HepG2 (cell line): ENCODE data around the gene ECE2. TPM values are rescaled to one million over a fixed set of nuclear protein-coding genes. Genes with fewer than 3 reads are reported as not detected.

ENCODE experiments used
- ATAC-seq: fragments of 200-7000 bp; cut with Tn5 transposase; 3 replicates; pipeline ENCODE4 v1.9.1; 2020; ENCODE audit warnings: mild to moderate bottlenecking, moderate library complexity
- BruUV-seq: library from RNA; stranded (reverse); fragments of 400-500 nt; replicated peaks from 2 replicates; lab custom pipeline; 2021; lab: Mats Ljungman, UMichigan
- CTCF ChIA-PET: fragments of 300-600 bp; formaldehyde crosslinking; extraction: SDS; loops from one replicate; lab custom pipeline; 2021; ENCODE audit warnings: low total read pairs, inconsistent platforms, low intra/inter-chr PET ratio; lab: Yijun Ruan, JAX
- POLR2A ChIA-PET: fragments of 350-600 bp; sonication (Branson Sonifier 250); formaldehyde crosslinking; loops from one replicate; lab custom pipeline; 2020; ENCODE audit warnings: antibody characterized with exemption, inconsistent platforms; lab: Yijun Ruan, JAX
- DNase-seq: peaks from one replicate; pipeline ENCODE4 v3.0.0-alpha.2; 2015; ENCODE audit warnings: low spot score
- FAIRE-seq: peaks from 3 replicates; lab custom pipeline; 2011; peaks lifted over from hg19 to GRCh38; lab: Jason Lieb, UNC
- H2AFZ ChIP-seq: one replicate; pipeline ENCODE4 v1.6.1; 2011; ENCODE audit warnings: low read length, inconsistent platforms
- H3K27ac ChIP-seq: fragments of 300-600 bp; 3 replicates; pipeline ENCODE4 v1.8.0; 2011; ENCODE audit warnings: mixed run types, mild to moderate bottlenecking, mixed read lengths, low read length, inconsistent platforms; ENCODE audit not compliant: insufficient read depth; ENCODE audit errors: extremely low read length
- H3K27me3 ChIP-seq, 2 experiments: fragments of 200-600 bp in 1 of 2; 2 replicates in 1 of 2; 3 replicates in 1 of 2; pipeline versions ENCODE4 v1.6.0 to v1.8.0; 2011; ENCODE audit warnings: low read length in 2 of 2, mild to moderate bottlenecking in 2 of 2, moderate library complexity in 2 of 2, inconsistent platforms in 1 of 2; ENCODE audit not compliant: insufficient read depth in 2 of 2, control insufficient read depth in 1 of 2
- H3K36me3 ChIP-seq, 2 experiments: fragments of 200-600 bp in 1 of 2; replicated peaks in 1 of 2; 2 replicates in 1 of 2; 3 replicates in 1 of 2; pipeline versions ENCODE4 v1.5.1 to v1.8.0; 2011; ENCODE audit warnings: low read length in 2 of 2, inconsistent platforms in 1 of 2; ENCODE audit not compliant: insufficient read depth in 2 of 2, control insufficient read depth in 1 of 2
- H3K4me1 ChIP-seq: 2 replicates; pipeline ENCODE4 v1.5.1; 2012; ENCODE audit warnings: low read length, inconsistent platforms; ENCODE audit not compliant: insufficient read depth
- H3K4me2 ChIP-seq: 2 replicates; pipeline ENCODE4 v1.6.0; 2011; ENCODE audit warnings: low read depth, low read length, inconsistent platforms
- H3K4me3 ChIP-seq, 3 experiments: fragments of 200-600 bp in 1 of 3; sonication (generic), shearing (Covaris generic) in 1 of 3; replicated peaks in 1 of 3; 2 replicates each; pipeline ENCODE4 v1.5.1; 2011 to 2016; ENCODE audit warnings: low read length in 3 of 3, inconsistent platforms in 2 of 3, low read depth in 2 of 3, mild to moderate bottlenecking in 2 of 3, control low read depth in 1 of 3, mixed read lengths in 1 of 3; ENCODE audit not compliant: insufficient read depth in 1 of 3
- H3K79me2 ChIP-seq: one replicate; pipeline ENCODE4 v1.6.1; 2011; ENCODE audit warnings: low read length, inconsistent platforms; ENCODE audit not compliant: insufficient read depth
- H3K9ac ChIP-seq: 2 replicates; pipeline ENCODE4 v1.6.0; 2011; ENCODE audit warnings: mild to moderate bottlenecking, low read depth, low read length, inconsistent platforms; ENCODE audit not compliant: insufficient read depth
- H3K9me3 ChIP-seq: 2 replicates; pipeline ENCODE4 v1.5.1; 2012; ENCODE audit warnings: mild to moderate bottlenecking, low read length
- H4K20me1 ChIP-seq: 2 replicates; pipeline ENCODE4 v1.6.0; 2011; ENCODE audit warnings: inconsistent platforms, mild to moderate bottlenecking, low read length, moderate library complexity; ENCODE audit not compliant: insufficient read depth
- AKAP8 ChIP-seq: sonication (generic); formaldehyde crosslinking; IDR thresholded peaks from 2 replicates; pipeline ENCODE4 v1.5.1; 2020; ENCODE audit warnings: mild to moderate bottlenecking, missing genetic modification reagents
- CCDC6 ChIP-seq: sonication (generic); formaldehyde crosslinking; IDR thresholded peaks from 2 replicates; pipeline ENCODE4 v1.8.1; 2022; ENCODE audit warnings: mild to moderate bottlenecking, missing genetic modification reagents, moderate library complexity
- CEBPG ChIP-seq: IDR thresholded peaks from 2 replicates; pipeline ENCODE4 v1.6.1; 2016
- KDM5A ChIP-seq: fragments of 200-600 bp; sonication (generic); IDR thresholded peaks from 2 replicates; pipeline ENCODE4 v1.7.0; 2018; ENCODE audit warnings: antibody characterized with exemption, mild to moderate bottlenecking, low read length, borderline replicate concordance
- NFE2L1 ChIP-seq: sonication (generic); formaldehyde crosslinking; IDR thresholded peaks from 2 replicates; pipeline ENCODE4 v1.4.0; 2020; ENCODE audit warnings: missing genetic modification reagents, mild to moderate bottlenecking, borderline replicate concordance
- SIX4 ChIP-seq: sonication (generic); formaldehyde crosslinking; IDR thresholded peaks from 2 replicates; pipeline ENCODE4 v1.4.0; 2020; ENCODE audit warnings: missing genetic modification reagents
- ZBTB38 ChIP-seq: sonication (generic); formaldehyde crosslinking; IDR thresholded peaks from 2 replicates; pipeline ENCODE4 v1.5.1; 2020; ENCODE audit warnings: mild to moderate bottlenecking, missing genetic modification reagents
- ZNF333 ChIP-seq: sonication (generic); formaldehyde crosslinking; IDR thresholded peaks from 2 replicates; pipeline ENCODE4 v1.4.0; 2020; ENCODE audit warnings: mild to moderate bottlenecking, missing genetic modification reagents, borderline replicate concordance
- ZNF484 ChIP-seq: sonication (generic); formaldehyde crosslinking; IDR thresholded peaks from 2 replicates; pipeline ENCODE4 v1.5.1; 2020; ENCODE audit warnings: mild to moderate bottlenecking, low read depth, missing genetic modification reagents, borderline replicate concordance
- ZNF749 ChIP-seq: sonication (generic); formaldehyde crosslinking; IDR thresholded peaks from 2 replicates; pipeline ENCODE4 v1.8.0; 2022; ENCODE audit warnings: mild to moderate bottlenecking, missing genetic modification reagents, moderate library complexity, borderline replicate concordance
- ZSCAN29 ChIP-seq: sonication (generic); formaldehyde crosslinking; conservative IDR thresholded peaks from 2 replicates; pipeline ENCODE4 v1.4.0; 2020; ENCODE audit warnings: mild to moderate bottlenecking, missing genetic modification reagents
- WGBS: methylation state at CpG from one replicate; pipeline ENCODE4 v1.1.6; 2017; ENCODE audit warnings: low lambda C conversion rate; 5-methylcytosine and 5-hydroxymethylcytosine counted together
- in situ Hi-C: cut with HindIII; loops from 2 replicates; pipeline ENCODE4 v1.10.0; 2017; ENCODE audit warnings: low pct_unique_long_range_greater_than_20kb; ENCODE audit not compliant: extremely low pct_ligation_motif_present
- intact Hi-C: fragments of 100-400 bp; cut with micrococcal nuclease; formaldehyde crosslinking; loops from one replicate; pipeline ENCODE4 v1.10.0; 2022; ENCODE audit not compliant: unreplicated experiment
- polyA plus RNA-seq, 8 experiments: library from polyadenylated mRNA; depleted of rRNA in 3 of 8; stranded (reverse) in 7 of 8; unstranded in 1 of 8; fragments of >200 nt; fragmentation: Illumina TruSeq in 4 of 8; extraction: Trizol in 4 of 8; gene quantifications; 2 replicates each; pipeline versions ENCODE4 v1.2.1 to v1.2.3, GENCODE V29; 2011 to 2016; ENCODE audit warnings: low read depth in 4 of 8, missing spikeins in 1 of 8, mixed read lengths in 1 of 8; ENCODE audit not compliant: insufficient read depth in 1 of 8
- total RNA-seq, 5 experiments: library from RNA; depleted of rRNA; stranded (reverse); fragments of >200 nt; fragmentation: Illumina TruSeq; extraction: Trizol; gene quantifications; 2 replicates each; pipeline ENCODE4 v1.2.3, GENCODE V29; 2016; ENCODE audit warnings: low read depth in 1 of 5
- TF ChIP-seq, protein P1 (sequence below): sonication (generic); formaldehyde crosslinking; IDR thresholded peaks from 2 replicates; pipeline ENCODE4 v1.5.1; 2020; ENCODE audit warnings: missing genetic modification reagents, mild to moderate bottlenecking, borderline replicate concordance

Gene ECE2
- total and polyA plus RNA-seq, 2 of the 13 experiments (the other 11 are each of a cell fraction or from before 2014, with no cell fraction given): not detected

DNA sequence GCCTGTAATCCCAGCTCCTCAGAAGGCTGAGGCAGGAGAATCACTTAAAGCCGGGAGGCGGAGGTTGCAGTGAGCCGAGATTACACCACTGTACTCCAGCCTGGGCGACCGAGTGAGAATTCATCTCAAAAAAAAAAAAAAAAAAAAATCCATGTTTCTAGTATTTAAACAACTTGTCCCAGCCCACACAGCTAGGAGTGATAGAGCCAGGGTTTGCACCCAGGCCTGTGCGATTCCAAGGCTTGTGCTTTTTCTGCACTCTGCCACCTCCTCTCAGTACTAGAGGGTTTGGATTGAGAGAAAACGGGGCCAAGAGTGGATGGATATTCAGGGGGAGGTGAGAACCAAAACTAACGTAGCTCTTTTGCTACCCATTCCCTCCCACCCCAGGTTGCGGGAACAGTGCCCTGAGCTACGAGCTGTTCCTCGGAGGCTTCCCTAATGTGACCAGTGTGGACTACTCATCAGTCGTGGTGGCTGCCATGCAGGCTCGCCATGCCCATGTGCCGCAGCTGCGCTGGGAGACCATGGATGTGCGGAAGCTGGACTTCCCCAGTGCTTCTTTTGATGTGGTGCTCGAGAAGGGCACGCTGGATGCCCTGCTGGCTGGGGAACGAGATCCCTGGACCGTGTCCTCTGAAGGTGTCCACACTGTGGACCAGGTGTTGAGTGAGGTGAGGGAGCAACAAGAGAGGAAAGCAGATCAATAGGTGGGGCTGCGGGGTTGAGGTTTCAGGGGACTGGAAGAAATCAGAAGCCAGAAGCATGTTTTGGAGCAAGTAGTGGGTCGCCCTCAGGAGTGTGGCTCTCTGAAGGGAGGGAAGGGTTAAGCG is 18.5 kb upstream of the ECE2 start:
- ChIA-PET CTCF (no interaction called here), POLR2A (no interaction called here)
- H3K27ac ChIP-seq: no peak overlapping the region
- in situ Hi-C loops (no loop called here), intact Hi-C loops (no loop called here)
- peaks cover 17% of the 10 kb centered on the region for H3K4me1 ChIP-seq
- H3K79me2 ChIP-seq: peaks cover 1% of the 10 kb centered on the region
- no peak for ATAC-seq
- H3K4me3 ChIP-seq: no peak overlapping the region
- H3K4me2 ChIP-seq: no peak overlapping the region
- DNase-seq: no peak
- TF ChIP-seq CCDC6 (no peak), SIX4 (no peak), ZNF484 (CRISPR knock-in tag) (no peak)
- H4K20me1 ChIP-seq: peaks cover 12% of the 10 kb centered on the region; the same call in 1 of the 2 replicates
- no peak overlapping the region for H3K9ac ChIP-seq
- H3K27me3 ChIP-seq: peaks cover 3 to 17% of the 10 kb centered on the region in 2 experiments
- H3K9me3 ChIP-seq: no peaks in the 10 kb centered on the region
- no TSS peak for BruUV-seq
- WGBS: 94% methylated on average over 22 of the region's 23 CpGs
- no peak overlapping the region for H2AFZ ChIP-seq
- 0 out of 5 replicates have a peak, but pooled peaks cover 0 to 1% of the 10 kb centered on the region in 2 experiments for H3K36me3 ChIP-seq
- no peak for FAIRE-seq

DNA sequence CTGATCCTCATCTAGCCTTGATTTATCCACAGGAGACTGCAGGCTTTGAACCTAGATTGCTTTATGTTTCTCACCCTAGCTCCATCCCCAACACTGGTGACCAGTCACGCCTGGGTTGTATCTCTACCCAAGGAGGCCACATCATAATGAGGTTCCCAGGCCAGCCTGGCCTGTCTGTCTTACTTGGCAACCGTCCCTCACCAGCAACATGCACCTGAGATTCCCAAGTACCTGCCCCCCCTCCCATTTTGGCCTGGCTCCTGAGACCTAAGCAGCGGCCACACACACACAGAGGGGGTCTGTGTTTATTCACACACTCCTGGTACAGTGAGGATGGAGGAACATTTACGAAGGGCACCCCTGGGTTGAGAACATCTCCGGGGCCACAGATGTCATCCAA is 16.9 kb upstream of the ECE2 start:
- ChIA-PET CTCF (no interaction called here), POLR2A (no interaction called here)
- peaks cover 1% of the 10 kb centered on the region for H3K79me2 ChIP-seq
- no peak for FAIRE-seq
- TSS peak; percentile 41 for BruUV-seq
- H3K4me3 ChIP-seq: no peak overlapping the region
- no peak overlapping the region for H3K27ac ChIP-seq
- H2AFZ ChIP-seq: no peak overlapping the region
- no peak overlapping the region for H3K9ac ChIP-seq
- H3K36me3 ChIP-seq: 0 out of 5 replicates have a peak, but pooled peaks cover 0 to 1% of the 10 kb centered on the region in 2 experiments
- no peak for ATAC-seq
- TF ChIP-seq ZBTB38: no peak
- TF ChIP-seq AKAP8 (CRISPR knock-in tag): no peak
- TF ChIP-seq KDM5A: no peak
- TF ChIP-seq, protein P1, sequence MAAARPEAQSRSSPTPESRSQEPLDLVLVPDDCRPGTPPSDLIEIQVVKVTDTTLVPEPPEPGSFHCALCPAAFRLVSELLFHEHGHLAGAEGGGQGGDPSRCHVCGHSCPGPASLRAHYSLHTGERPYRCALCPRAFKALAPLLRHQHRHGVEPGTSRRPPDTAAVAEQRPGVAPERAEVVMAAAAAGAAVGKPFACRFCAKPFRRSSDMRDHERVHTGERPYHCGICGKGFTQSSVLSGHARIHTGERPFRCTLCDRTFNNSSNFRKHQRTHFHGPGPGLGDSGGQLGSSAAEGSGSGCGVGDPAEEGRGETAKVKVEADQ: no peak
- TF ChIP-seq NFE2L1 (CRISPR knock-in tag): no peak
- TF ChIP-seq ZNF749 (CRISPR knock-in tag): no peak
- no peak for TF ChIP-seq ZNF333 (CRISPR knock-in tag)
- TF ChIP-seq CEBPG (CRISPR knock-in tag): no peak
- no peak for TF ChIP-seq ZSCAN29 (CRISPR knock-in tag)
- DNase-seq: no peak
- intact Hi-C loops: no loop called here
- 85% methylated on average over 4 of the region's 5 CpGs for WGBS
- peaks cover 24% of the 10 kb centered on the region for H3K4me1 ChIP-seq
- peaks cover 12% of the 10 kb centered on the region; the same call in 1 of the 2 replicates for H4K20me1 ChIP-seq
- H3K4me2 ChIP-seq: no peak overlapping the region
- H3K9me3 ChIP-seq: no peaks in the 10 kb centered on the region
- in situ Hi-C loops: no loop called here
- H3K27me3 ChIP-seq: peaks cover 3 to 27% of the 10 kb centered on the region in 2 experiments
